HG03571 (cell line): Measurements from ENCODE around the gene ST6GALNAC3.
"Not testable (repeated sequence)": the region's sequence is repeated elsewhere in the genome, so short reads cannot be mapped to it uniquely, and the experiment has no call there.

Source experiments
- ATAC-seq: cut with Tn5 transposase; IDR thresholded peaks from one replicate; pipeline ENCODE4 v1.9.1; 2021; ENCODE audit not compliant: unreplicated experiment

ST6GALNAC3 gene

DNA sequence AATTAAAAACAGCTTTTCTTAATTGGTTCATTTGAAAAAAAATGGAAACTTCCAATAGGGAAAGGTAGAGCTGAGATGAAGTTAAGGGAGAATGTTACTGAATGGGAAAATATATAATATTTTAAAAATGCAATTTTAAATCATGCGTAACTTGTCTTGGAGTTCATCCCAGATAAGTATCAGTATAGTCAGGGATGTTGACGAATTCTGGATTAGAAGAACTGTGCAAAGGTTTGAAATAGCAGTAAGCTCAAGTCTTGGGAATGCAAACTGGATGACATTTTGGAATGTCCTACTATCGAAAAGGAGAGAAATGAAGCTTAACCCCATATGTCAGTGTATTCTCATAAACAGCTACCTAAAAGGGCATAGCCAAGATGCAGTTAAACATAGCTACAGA is 4.0 kb upstream of the ST6GALNAC3 start:
- ATAC-seq: no peak

DNA sequence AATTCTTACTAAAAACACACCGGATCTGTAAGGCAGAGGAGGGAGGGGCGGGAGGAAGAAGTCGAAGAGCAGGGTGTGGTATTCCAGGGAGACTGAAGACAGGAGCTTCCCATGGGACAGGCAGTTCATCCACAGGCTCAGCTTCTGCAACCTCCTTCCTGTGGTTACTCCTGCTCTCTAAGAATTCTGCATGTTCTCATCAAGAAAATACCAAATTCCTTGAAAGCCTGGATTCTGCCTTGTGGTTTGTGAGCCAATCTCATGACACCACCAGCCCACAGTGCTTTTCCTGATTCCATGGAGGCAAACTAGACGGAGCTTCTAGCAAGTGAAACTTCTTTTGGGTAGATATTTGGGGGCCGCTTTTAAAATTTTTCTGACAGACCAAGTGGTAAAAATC is 1.1 kb upstream of the ST6GALNAC3 start:
- no peak for ATAC-seq

DNA sequence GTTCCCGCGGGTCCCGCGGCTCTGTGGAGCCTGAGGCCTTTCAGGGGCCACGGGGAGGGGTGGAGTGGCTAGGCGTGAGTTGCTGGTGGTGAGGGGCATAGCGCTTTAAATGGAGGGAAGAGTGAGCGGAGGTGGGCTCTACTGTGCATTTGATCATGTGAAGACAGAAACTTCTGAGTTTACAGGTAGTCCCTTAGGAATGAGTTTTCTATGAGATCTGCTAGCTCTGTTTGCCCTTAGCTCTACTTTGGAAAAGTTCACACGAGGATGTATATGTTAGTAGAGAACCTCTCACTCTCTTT is 593 bp downstream of the ST6GALNAC3 start:
- ATAC-seq: no peak

DNA sequence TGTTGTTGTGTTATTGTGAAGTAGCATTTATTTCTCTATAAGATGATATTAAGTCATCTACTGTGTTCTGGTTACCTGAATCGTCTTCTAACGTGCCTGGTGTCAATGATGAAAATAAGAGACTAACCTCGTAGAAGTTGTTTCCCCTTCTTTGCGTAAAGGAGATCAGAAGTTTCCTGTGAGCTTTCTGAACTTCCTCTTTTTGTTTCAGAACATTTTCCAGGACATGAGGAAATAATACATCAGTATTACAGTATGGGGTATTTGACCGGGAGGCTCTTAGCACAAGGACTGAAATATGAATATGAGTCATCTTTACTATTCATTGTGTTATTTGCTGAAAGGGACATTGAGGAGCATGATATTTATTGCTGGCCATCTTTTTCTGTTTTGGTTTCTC is 1.3 kb downstream of the ST6GALNAC3 start:
- no peak for ATAC-seq

DNA sequence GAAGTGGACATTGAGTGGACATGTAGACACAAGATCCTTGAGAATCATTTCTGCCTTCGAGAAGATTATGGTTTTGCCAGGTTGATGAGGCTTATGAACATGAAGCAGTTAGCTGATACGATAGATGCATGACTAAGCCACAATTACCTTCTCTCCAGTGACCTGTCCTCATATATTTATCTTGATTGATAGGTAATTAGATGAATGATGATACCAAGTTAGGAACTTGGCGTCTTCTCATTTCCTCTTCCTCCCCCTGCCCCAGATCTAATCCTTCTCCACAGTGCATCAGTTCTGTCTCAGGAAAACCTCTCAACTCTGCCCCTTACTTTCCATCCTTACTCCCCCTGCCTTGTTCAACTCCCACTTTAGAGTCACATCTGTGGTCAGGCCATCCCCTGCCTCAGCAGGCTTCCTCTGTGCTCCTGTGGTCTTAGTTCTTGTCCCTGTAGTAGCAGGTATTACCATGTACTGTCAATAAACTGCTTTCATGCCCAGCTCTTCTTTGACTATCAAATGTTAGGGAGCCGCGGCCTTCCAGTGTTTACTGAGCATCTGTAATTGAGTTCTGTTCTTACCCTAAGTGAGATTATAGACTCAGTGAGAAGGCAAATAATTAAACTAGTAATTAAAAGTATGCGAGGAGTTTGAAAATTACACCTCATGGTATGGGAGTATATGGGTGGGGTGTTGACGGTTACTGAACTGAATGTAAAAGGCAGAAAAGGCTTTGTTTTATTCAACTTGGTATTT is 5.1 kb downstream of the ST6GALNAC3 start:
- no peak for ATAC-seq

DNA sequence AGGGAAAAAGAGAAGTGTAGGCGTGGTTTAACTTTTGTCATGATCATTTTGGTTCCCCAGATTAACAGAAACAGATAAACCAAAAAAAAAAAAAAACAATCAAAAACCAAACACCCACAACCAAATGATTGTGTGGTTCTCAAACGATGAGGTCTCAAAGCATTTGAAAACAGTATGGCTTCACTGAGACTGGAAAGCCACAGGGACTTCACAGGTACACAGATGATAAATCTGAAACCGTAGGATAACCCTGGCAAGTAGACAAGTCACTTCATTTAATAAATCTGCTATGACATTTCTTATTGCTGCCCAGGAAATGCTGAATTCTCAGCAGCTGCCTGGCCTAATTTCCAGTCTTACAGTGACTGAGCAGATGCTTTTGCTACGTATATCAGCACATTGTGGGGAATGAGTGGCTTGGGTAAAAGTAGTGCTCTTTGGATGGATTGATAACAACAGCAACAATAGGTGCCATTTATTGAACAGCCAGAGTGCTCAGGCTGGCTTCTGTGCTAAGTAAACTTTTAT is 6.1 kb downstream of the ST6GALNAC3 start:
- no peak for ATAC-seq

DNA sequence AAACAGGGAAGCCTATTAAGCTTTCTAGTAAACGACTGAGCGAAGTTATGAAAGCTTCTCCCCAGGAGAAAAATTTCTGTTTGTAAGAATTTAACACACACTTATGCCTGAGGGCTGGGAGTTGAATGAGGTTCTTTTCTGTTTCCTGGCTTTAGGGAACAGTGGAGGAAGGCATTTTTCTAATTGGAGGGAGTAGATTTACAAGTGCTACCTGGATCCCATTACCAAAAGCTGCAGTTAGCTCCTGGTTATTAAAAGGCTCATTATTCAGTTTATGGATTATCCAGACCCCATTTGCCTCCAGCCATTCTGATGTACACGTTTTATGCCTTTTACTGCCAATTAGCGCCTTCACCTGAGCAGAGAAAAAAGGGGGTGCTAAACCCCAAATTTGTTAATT is 7.5 kb downstream of the ST6GALNAC3 start:
- no peak for ATAC-seq

DNA sequence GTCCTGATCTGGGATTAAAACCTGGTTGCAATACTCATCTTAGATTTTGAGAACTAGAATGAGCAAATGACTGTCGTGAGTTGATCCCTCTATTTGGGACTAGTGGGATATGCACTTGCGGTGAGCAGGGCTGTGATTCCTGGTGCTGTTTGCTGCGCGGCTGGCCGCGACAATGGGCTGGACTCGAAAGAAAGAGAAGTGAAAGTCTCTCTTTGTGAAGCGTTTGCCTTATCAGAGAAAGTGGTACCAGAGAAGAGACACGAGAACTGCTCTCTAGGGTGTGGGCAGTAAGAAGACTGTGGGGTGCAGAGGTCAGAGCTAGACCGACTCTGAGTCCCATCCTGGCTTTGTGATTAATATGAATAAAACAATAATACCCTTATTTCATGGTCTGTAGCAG is 8.6 kb downstream of the ST6GALNAC3 start:
- ATAC-seq: no peak

DNA sequence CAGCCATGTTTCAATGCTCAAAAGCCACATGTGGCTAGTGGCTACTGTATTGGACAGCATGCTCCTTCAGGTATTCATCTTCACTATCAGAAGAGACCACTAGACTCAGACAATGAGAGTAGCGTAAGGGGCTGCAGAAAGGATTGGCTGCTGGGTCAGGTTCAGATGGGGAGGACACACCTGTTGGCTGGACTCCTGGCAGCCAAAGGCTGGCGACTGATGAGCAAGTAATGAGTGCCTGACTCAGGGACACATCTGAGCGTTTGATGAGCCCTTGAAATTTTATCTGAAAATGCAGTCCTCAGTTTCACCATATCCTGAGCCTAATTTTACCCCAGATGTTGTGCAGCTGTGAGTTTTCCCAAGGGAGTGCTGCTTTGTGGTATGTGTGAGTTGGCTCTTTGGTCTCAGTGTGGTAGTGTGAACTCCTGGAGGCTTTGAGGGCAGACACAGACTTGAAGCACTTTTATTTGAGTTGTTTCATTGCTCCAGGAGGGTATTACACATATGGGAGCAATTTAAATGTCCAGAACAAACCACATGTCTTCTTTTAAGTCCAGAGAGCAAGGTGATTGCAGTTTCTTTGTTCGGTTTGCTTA is 9.6 kb downstream of the ST6GALNAC3 start:
- ATAC-seq: no peak

DNA sequence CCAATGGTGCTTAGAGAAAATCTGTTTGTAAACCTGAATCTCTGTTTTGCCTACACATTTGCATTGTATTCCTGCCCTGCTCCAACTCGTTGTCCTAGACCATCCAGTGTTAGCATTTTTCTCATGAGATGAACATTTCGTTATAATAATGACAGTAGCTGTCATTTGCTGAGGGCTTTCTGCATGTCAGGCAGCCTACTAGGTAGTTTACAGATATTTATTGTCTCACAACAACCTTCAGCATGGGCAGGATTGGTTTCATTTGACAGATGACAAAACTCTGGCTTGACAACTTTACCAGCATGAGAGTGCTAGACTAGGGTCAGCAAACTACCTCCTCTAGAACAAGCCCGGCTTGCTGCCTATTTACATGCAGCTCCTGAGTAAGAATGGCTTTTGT is 10.1 kb downstream of the ST6GALNAC3 start:
- ATAC-seq: no peak

DNA sequence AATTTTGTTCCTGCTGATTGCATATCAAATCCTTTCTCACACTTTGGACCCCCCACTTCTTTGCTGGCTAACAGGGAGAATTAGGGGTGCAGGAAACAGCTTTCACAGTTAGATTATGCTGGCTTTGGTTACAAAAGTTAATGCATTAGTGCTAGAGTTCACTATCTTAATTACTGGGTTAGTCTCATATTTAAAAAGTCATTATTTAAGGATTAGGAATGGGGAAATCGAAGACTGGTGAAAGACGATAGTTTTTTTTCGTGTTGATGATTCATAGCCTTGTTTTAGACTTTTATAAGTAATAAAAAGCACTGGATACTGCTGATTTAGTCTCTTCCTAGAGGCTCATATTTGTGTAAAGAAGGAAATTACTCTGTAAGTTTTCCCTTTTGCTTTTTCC is 11.6 kb downstream of the ST6GALNAC3 start:
- no peak for ATAC-seq

DNA sequence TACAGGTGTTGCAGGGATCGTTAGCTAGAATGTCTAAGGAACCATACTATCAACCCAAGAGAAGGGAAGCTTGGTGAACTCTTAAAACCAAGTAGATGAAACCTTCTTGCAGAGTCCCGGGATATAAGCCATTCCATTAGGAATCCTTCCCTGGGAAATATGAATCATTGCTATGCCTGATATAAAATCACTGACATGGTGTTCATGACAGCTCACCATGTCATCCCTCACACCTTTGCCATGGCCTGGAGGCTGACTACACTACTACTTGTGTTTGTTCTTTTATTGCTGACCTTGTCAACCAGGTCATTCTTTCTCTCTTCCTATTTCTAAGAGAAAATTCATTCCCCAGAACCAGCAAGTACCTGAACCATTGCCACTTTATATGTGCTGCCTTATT is 12.1 kb downstream of the ST6GALNAC3 start:
- ATAC-seq: no peak

DNA sequence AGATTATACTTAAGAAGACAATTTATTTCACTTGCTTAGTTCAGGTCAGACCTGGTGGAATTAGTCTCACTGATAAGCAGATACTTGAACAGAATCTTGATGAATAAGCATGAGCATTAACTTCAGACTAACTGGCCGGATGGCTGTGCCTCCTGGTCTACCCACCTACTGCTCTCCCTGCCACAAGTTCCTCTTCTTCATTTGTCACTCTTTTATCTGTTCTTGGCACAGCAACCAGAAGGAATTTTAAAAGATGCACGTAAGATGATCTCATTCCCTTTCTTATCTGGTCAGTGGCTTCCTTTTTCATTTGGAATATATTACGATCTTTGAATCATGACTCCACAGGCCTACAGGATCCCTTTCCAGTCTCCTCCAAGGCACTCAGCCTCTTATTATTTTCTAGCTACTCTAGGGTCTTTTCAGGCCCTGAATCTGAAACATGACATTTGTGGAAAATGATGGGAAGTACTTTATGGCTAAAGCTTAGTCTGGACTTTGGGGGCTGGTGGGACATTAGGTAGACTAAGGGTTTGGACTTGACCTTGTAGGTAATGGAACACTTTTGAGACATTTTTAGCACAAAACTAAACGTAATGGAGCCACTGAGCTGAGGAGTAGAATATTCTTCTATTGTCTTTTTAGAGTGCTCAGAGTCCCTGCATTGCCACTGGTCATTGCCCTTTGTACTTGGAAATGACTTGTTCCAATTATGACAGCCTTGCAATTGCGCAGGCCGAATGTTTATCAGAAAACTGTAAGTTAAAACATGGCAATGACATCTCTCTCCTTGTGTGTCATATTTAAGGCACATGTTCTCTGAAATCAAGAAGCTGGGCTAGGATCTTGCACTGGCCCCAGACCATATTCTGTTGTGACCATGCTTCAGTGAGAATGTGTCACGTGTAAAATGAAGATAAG is 16.0 kb downstream of the ST6GALNAC3 start:
- no peak for ATAC-seq

DNA sequence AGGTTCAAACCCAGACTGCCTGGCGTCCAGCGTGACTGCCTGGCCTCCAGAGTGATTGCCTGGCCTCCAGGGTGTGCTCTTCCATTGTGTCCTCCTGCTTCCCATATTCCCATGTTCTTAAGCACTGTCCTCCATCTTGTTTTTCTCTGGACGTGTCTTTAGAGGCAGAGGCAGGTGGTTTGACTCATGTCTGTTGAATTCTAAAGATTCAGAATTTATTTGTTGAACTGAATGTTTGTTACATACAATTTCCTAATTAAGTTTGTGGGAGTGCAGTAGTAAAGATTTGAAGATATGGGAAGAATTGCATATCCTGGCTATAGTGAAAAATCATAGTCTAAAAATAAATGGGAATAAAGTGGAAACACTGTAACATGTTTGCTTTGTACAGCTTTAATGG is 18.3 kb downstream of the ST6GALNAC3 start:
- no peak for ATAC-seq

DNA sequence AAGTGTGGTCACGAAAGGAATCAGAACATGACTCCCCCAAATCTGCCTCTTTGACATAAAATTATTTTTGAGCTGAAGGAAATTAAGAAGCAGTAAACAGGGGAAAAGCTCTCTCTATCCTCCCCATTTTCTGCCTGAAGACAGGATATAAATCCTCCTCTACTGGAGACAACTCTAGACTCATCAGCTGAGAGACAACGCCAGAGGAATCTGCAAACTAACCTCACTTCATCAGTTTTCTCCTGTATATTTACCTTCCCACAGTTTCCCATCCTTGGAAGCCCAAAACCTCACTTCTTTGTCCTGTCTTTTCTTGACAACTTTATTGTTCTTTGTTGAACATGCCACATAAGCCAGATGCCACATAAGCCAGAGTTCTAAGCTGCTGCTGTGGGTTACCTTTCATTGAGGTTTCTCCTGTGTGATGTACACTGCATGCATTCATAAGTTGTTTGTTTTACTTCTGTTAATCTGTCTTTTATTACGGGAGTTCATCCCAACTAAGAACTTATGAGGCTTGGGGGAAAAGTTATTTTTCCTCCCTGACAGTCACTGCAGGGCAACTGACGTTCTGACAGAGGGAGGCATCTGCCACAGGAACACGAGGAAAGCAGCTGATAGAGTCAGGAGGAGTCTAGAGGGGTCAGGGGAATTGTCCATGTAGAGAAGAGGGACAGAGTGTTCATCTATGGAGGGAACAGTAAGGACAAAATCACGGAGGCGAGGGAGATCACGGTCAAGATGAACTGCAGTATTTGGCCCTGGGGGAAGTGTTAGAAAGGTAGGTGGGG is 19.2 kb downstream of the ST6GALNAC3 start:
- ATAC-seq: no peak

DNA sequence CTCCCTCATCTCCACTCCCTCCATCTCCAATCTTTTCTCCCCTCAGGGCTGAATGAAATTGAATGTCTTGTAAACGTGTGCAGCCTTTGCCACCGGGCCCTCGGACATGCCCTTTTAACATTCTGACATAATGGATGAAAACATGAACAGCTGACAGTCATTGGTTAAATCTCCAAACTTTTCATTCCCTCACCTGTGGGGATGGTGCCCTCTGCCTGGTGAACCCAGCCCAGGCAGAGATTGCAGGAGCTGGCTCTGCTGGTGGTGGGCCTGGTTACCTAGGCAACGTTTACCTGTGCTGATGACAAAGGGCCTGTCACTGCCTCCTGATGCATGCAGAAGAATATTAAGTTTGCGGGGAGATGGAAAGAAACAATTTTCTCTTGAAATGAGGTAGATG is 21.3 kb downstream of the ST6GALNAC3 start:
- ATAC-seq: no peak

DNA sequence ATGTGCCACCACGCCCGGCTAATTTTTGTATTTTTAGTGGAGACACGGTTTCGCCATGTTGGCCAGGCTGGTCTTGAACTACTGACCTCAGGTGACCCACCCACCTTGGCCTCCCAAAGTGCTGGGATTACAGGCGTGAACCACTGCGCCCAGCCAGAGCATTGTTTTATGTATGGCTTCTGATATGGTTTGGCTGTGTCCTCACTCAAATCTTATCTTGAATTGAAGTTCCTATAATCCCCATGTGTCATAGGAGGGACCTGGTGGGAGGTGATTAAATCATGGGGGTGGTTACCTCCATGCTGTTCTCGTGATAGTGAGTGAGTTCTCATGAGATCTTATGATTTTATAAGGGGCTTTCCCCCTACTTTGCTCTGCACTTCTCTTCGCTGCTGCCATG is 22.5 kb downstream of the ST6GALNAC3 start:
- not testable (repeated sequence) for ATAC-seq

DNA sequence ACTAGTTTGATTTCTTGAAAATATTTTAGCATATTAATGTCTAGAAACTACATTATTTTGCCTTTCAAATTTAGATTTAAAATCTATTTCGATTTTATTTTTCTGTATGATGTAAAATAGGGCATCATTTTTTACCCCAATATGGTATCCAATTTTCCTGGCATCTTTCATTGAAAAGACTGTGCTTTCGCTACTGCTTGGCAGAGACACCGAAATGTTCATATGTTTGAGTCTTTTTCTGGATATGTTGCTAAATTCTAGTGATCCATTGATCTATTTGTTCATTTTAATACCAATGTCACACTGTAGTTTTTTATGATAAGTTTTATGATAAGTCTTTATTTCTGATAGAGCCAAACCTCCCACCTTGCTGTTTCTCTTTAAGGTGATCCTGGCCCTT is 24.3 kb downstream of the ST6GALNAC3 start:
- ATAC-seq: no peak

DNA sequence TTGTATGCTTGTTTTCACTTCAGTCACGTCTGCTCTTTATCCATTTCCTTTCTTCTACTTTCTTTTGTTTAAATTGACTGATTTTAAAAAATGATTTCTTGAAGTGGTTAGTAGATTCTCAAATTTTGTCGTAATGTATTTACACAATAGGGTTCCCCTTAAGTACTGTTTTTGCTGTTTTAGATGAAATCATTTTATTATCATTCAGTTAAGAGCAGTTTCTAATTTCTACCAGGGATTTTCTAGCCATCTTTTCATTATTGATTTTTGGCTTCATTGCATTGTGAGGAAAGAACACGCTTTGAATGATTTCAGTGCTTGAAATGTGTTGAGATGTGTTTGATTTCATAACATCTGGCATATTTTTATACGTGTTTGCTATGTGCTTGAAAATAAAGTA is 27.0 kb downstream of the ST6GALNAC3 start:
- no peak for ATAC-seq

DNA sequence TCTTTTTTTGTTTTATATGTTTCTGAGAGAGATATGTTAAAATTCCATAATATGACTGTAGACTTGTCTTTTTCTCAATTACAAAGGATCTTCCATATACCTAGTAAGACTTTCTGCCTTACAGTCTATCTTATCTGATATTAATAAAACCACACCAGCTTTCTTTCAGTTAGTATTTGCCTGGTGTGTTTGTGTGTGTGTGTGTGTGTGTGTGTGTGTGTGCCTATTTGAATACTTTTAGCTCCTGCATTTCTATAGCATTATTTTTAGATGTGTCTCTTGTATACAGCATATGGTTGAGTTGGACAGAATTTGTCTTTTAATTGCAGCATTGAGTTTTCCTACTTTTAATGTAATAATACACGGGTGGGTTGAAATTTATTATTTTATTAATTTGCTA is 27.5 kb downstream of the ST6GALNAC3 start:
- ATAC-seq: no peak

DNA sequence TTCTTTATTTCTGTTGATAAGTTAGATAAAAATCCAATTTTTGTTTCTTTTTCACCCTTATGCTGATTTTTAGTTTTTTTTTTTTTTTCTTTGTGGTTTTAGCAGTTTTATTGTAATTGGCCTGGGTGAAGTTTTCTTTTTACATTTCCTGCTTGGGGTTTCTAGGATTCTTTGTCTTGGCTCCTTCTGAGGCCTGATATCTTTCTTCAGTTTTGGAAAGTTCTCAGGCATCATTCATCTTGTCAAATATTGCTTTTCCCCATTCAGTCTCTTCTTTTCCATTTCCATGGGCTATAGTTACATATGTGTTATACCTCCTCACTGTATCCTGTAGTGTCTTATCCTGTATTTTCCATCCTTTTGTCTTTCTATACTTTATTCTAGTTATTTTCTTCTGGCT is 28.5 kb downstream of the ST6GALNAC3 start:
- no peak for ATAC-seq
